Spleen (tissue), 11 donors: ENCODE results near the gene DDX46. TPM values are rescaled to one million over a fixed set of nuclear protein-coding genes. Genes with fewer than 3 reads are reported as not detected.

Source experiments
- DNase-seq: peaks from one replicate; pipeline ENCODE4 v3.0.0-alpha.2; 2020
- H3K27ac ChIP-seq, 8 donors: fragments of 200-600 bp; sonication (generic) in 7 of 8; 1 replicate in 4 of 8; 2 replicates in 4 of 8; pipeline versions ENCODE4 v1.5.0 to v1.8.0; 2016 to 2021; ENCODE audit warnings: inconsistent platforms in 4 of 8, mild to moderate bottlenecking in 4 of 8, moderate library complexity in 1 of 8
- H3K27me3 ChIP-seq, 7 donors: fragments of 200-600 bp; sonication (generic) in 6 of 7; replicated peaks in 1 of 7; 1 replicate in 4 of 7; 2 replicates in 3 of 7; pipeline versions ENCODE4 v1.5.0 to v1.8.0; 2016 to 2021; ENCODE audit warnings: inconsistent platforms in 3 of 7, mild to moderate bottlenecking in 1 of 7
- H3K36me3 ChIP-seq, 6 donors: fragments of 200-600 bp; sonication (generic) in 5 of 6; 1 replicate in 4 of 6; 2 replicates in 2 of 6; pipeline versions ENCODE4 v1.5.0 to v1.8.0; 2016 to 2021; ENCODE audit warnings: inconsistent platforms in 2 of 6
- H3K4me1 ChIP-seq, 6 donors: fragments of 200-600 bp; sonication (generic) in 5 of 6; 1 replicate in 3 of 6; 2 replicates in 3 of 6; pipeline versions ENCODE4 v1.5.0 to v1.8.0; 2016 to 2021; ENCODE audit warnings: inconsistent platforms in 3 of 6
- H3K4me3 ChIP-seq, 8 donors: fragments of 200-600 bp; sonication (generic) in 7 of 8; 1 replicate in 4 of 8; 2 replicates in 4 of 8; pipeline versions ENCODE4 v1.5.0 to v1.8.0; 2016 to 2021; ENCODE audit warnings: inconsistent platforms in 4 of 8, mild to moderate bottlenecking in 4 of 8, moderate library complexity in 2 of 8
- H3K9me3 ChIP-seq, 8 donors: fragments of 200-600 bp; sonication (generic) in 7 of 8; 1 replicate in 4 of 8; 2 replicates in 4 of 8; pipeline versions ENCODE4 v1.5.0 to v1.8.0; 2016 to 2021; ENCODE audit warnings: inconsistent platforms in 4 of 8
- CTCF ChIP-seq, 11 experiments: fragments of 200-600 bp in 7 of 11; fragments of 450-650 bp in 4 of 11; sonication (generic) in 4 of 11; IDR thresholded peaks in 8 of 11; conservative IDR thresholded peaks in 3 of 11; 1 replicate in 7 of 11; 2 replicates in 4 of 11; pipeline versions ENCODE4 v1.4.0 to v1.8.0; 2016 to 2021; ENCODE audit warnings: antibody characterized with exemption in 11 of 11, inconsistent platforms in 4 of 11, mild to moderate bottlenecking in 1 of 11
- POLR2A ChIP-seq, 3 donors: fragments of 450-650 bp; IDR thresholded peaks; one replicate each; pipeline ENCODE4 v1.5.1; 2017; ENCODE audit warnings: antibody characterized with exemption in 3 of 3, mild to moderate bottlenecking in 1 of 3
- POLR2AphosphoS5 ChIP-seq, 3 donors: sonication (generic); formaldehyde crosslinking; IDR thresholded peaks; one replicate each; pipeline ENCODE4 v1.5.1; 2017; ENCODE audit warnings: antibody characterized with exemption in 3 of 3
- WGBS, 5 donors: extraction: QIAGEN DNeasy Blood & Tissue Kit in 3 of 5; methylation state at CpG; one replicate each; pipeline versions ENCODE4 v1.1.5 to v1.1.7; 2013 to 2018; 5-methylcytosine and 5-hydroxymethylcytosine counted together
- intact Hi-C: fragments of 100-400 bp; cut with DNase I; formaldehyde crosslinking; loops from one replicate; pipeline ENCODE4 v1.15.0; 2023; ENCODE audit warnings: low total_unique reads
- polyA plus RNA-seq, 3 donors: library from polyadenylated mRNA; stranded (reverse); fragments of 200-250 nt; gene quantifications; one replicate each; pipeline ENCODE4 v1.2.1, GENCODE V29; 2013
- total RNA-seq, 7 donors: library from RNA; depleted of rRNA in 3 of 7; stranded (reverse); fragments of >200 nt in 3 of 7; fragmentation: NEBNext Ultra II Directional in 4 of 7; extraction: Animal tissue kit (Norgen Biotek cat#: 25700) in 4 of 7; gene quantifications; one replicate each; pipeline versions ENCODE4 v1.1.0 to v1.2.1, GENCODE V29; 2016 to 2021
- donor health status: healthy with polysubstance abuse.
- donor health status: DM: no; HTN: no; CAD: no; lungs with moderate emphysema.
- donor health status: DM: no; HTN: no; CAD: no.
- donor health status: Bipolar disorder and iron deficiency.
- donor health status: healthy.
- donor health status: DM: no; HTN: no; CAD: no.
- donor health status: DM: yes; HTN: yes; CAD: no.

The DDX46 gene
- total and polyA plus RNA-seq, 10 donors = 10.7 to 74.2 (median 53.9) TPM

- Histone ChIP-seq H3K27me3 (no peaks in the 10 kb centered on the region), H3K27ac (no peak overlapping the region), H3K36me3 (peaks cover 5 to 100% (median 86%) of the 10 kb centered on the region in 6 donors), H3K4me1 (no peaks in the 10 kb centered on the region), H3K9me3 (no peaks in the 10 kb centered on the region), H3K4me3 (no peak overlapping the region)
- WGBS, 5 donors = 88 to 98% (median 92%) methylated on average over 3 of the region's 3 CpGs
- TF ChIP-seq POLR2AphosphoS5 (IDR thresholded peaks at IDR 0.05) = no peak
- TF ChIP-seq POLR2A (IDR thresholded peaks at IDR 0.05) = no peak
- no peak for TF ChIP-seq CTCF (IDR thresholded peaks at IDR 0.05 in 8 of 11, conservative IDR thresholded peaks at IDR 0.05 in 3 of 11)
- DNase-seq = no peak
- intact Hi-C loops = no loop called here
These were observed 26.5 kb downstream of the DDX46 start for GRCh38 chr5:134784946-134785620.

GRCh38 chr5:134787692-134788091 lies 29.1 kb downstream of the DDX46 start:
- no peak for TF ChIP-seq POLR2AphosphoS5 (IDR thresholded peaks at IDR 0.05)
- TF ChIP-seq CTCF (IDR thresholded peaks at IDR 0.05 in 8 of 11, conservative IDR thresholded peaks at IDR 0.05 in 3 of 11) = no peak
- TF ChIP-seq POLR2A (IDR thresholded peaks at IDR 0.05) = no peak
- intact Hi-C loops = no loop called here
- H3K4me3 ChIP-seq = no peak overlapping the region
- no peak overlapping the region for H3K27ac ChIP-seq
- H3K27me3 ChIP-seq = no peaks in the 10 kb centered on the region
- WGBS, 5 donors = 96 to 100% (median 100%) methylated on average over 1 of the region's 1 CpG
- H3K9me3 ChIP-seq = no peaks in the 10 kb centered on the region
- H3K36me3 ChIP-seq = peaks cover 8 to 100% (median 88%) of the 10 kb centered on the region in 6 donors
- no peaks in the 10 kb centered on the region for H3K4me1 ChIP-seq
- no peak for DNase-seq

GRCh38 chr5:134791580-134791979 lies 33.0 kb downstream of the DDX46 start:
- intact Hi-C loops = no loop called here
- no peak overlapping the region for H3K4me3 ChIP-seq
- peaks cover 3 to 100% (median 86%) of the 10 kb centered on the region in 6 donors for H3K36me3 ChIP-seq
- no peak for TF ChIP-seq POLR2AphosphoS5 (IDR thresholded peaks at IDR 0.05)
- no peak for TF ChIP-seq POLR2A (IDR thresholded peaks at IDR 0.05)
- no peak for TF ChIP-seq CTCF (IDR thresholded peaks at IDR 0.05 in 8 of 11, conservative IDR thresholded peaks at IDR 0.05 in 3 of 11)
- H3K27ac ChIP-seq = no peak overlapping the region
- WGBS, 5 donors = 95 to 100% (median 98%) methylated on average over 2 of the region's 2 CpGs
- no peaks in the 10 kb centered on the region for H3K4me1 ChIP-seq
- DNase-seq = no peak
- H3K9me3 ChIP-seq = no peaks in the 10 kb centered on the region
- H3K27me3 ChIP-seq = no peaks in the 10 kb centered on the region

GRCh38 chr5:134792286-134792685 lies 33.7 kb downstream of the DDX46 start:
- H3K4me1 ChIP-seq = no peaks in the 10 kb centered on the region
- DNase-seq = no peak
- H3K36me3 ChIP-seq = peaks cover 3 to 100% (median 86%) of the 10 kb centered on the region in 6 donors
- H3K4me3 ChIP-seq = no peak overlapping the region
- H3K27ac ChIP-seq = no peak overlapping the region
- no peaks in the 10 kb centered on the region for H3K27me3 ChIP-seq
- H3K9me3 ChIP-seq = no peaks in the 10 kb centered on the region
- 86 to 94% (median 94%) methylated on average over 3 of the region's 3 CpGs for WGBS, 5 donors
- TF ChIP-seq POLR2AphosphoS5 (IDR thresholded peaks at IDR 0.05) (no peak), POLR2A (IDR thresholded peaks at IDR 0.05) (no peak), CTCF (IDR thresholded peaks at IDR 0.05 in 8 of 11, conservative IDR thresholded peaks at IDR 0.05 in 3 of 11) (no peak)
- intact Hi-C loops = no loop called here
